HG03575 (cell line): ENCODE measurements around the gene CEP131.
"Not testable (repeated sequence)": the region's sequence is repeated elsewhere in the genome, so short reads cannot be mapped to it uniquely, and the experiment has no call there.

ENCODE experiments used
- ATAC-seq: cut with Tn5 transposase; IDR thresholded peaks from one replicate; pipeline ENCODE4 v1.9.1; 2021; ENCODE audit not compliant: unreplicated experiment, insufficient number of reproducible peaks, low FRiP score; ENCODE audit errors: extremely low read depth

The CEP131 gene

DNA sequence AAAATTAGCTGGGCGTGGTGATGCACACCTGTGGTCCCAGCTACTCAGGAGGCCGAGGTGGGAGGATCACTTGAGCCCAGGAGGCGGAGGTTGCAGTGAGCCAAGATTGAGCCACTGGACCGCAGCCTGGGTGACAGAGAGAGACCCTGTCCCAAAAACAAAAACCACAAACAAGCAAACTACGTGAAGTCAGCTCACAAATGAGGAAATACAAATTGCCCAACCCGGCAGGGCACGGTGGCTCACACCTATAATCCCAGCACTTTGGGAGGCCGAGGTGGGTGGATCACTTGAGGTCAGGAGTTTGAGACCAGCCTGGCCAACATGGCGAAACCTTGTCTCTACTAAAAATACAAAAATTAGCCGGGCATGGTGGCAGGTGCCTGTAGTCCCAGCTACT lies 76.6 kb downstream of the CEP131 start:
- ATAC-seq: not testable (repeated sequence)

GRCh38 chr17:81144423-81144781 lies 78.4 kb downstream of the CEP131 start:
- ATAC-seq: no peak

- no peak for ATAC-seq
Observed at GRCh38 chr17:81143717-81144422, 78.9 kb downstream of the CEP131 start.

DNA sequence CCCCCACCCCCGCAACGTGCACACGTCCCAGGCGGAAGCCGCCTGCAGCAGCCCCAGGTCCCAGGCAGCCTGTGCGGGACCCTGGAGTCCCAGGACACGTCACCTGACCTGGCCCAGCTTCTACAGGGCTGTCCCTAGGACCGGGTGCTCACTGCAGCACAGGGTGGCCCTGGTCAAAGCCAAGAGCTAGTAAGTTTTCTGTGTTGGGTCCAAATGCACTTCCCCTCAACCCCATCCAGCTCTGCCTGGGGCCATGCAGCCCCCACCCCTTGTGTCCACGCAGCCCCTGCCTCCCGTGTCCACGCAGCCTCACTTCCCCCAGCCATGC lies 79.6 kb downstream of the CEP131 start:
- no peak for ATAC-seq

DNA sequence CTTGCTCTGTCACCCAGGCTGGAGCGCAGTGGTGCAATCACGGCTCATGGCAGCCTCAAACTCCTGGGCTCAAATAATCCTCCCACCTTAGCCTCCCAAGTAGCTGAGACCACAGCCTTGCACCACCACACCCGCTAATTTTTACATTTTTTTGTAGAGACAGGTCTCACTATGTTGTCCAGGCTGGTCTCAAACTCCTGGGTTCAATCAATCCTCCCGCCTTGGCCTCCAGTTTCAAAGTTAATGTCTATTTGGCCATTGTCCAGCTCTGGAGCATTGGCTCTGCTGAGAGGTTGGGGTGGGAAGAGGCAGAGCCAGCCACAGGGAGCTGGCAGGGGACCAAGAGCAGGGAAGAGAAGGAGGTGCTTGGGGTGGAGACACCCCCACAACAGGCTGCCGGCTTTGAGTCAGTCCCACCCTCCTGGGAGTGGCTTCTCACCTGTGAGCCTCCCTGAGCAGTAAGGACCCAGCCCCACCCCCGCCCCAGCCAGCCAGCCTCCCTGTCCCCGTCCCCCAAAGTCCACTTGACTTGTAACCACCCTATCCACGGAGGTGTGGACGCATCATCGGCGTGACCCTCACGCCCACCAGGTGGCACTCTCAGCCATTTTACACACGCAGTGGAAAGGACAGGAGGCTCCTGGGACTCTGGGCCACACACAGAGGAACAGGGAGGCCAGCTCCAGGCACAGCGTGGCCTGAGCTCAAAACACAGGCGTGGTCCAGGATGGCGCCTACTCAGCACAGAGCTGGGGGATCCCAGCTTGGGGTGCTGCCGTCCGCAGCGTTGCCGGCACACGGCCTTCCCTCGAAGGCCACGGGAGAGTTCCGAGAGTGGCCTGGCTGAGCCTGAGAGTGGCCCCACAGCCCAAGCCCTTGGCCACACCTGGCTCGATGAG lies 80.2 kb downstream of the CEP131 start:
- no peak for ATAC-seq

DNA sequence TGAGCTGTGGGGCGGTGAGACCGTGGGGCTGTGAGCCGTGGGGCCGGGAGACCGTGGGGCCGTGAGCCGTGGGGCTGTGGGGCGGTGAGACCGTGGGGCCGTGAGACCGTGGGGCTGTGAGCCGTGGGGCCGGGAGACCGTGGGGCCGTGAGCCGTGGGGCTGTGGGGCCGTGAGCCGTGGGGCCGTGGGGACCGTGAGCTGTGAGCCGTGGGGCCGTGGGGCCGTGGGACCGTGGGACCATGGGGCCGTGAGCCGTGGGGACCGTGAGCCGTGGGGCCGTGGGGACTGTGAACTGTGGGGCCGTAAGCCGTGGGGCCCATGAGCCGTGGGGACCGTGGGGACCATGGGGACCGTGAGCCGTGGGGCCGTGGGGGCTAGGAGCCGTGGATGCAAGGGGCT lies 82.1 kb downstream of the CEP131 start:
- no peak for ATAC-seq

DNA sequence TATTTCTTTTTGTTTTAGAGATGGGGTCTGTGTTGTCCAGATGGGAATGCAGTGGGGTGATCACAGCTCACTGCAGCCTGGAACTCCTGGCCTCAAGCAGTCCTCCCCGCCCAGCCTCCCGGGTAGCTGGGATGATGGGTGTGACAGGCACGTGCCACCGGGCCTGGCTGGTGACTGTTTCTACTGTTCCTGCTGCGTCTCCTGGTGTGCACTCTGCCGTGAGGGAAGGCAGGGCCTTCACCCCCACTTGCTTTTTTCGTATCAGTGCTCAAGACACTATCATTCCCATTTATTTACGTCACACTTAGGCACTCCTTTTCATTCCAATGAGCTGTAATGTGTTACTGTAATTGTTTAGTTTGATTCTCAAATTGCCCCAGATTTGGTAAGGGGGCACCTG lies 82.7 kb downstream of the CEP131 start:
- no peak for ATAC-seq
